ENCODE data around the gene MVB12A.

GRCh38 chr19:17457616-17458015 lies 37.8 kb downstream of the MVB12A start:
- no peak for TF ChIP-seq CTCF (conservative IDR thresholded peaks at IDR 0.05; ENCODE audit: low read depth, low read length)
- no peak for TF ChIP-seq FOS (IDR thresholded peaks at IDR 0.05; ENCODE audit: low read depth, low read length)
- no peak for TF ChIP-seq MAFK (IDR thresholded peaks at IDR 0.05; ENCODE audit: low read depth, low read length)
- no peak for TF ChIP-seq RCOR1 (IDR thresholded peaks at IDR 0.05; ENCODE audit: insufficient replicate concordance, low read length)
- TF ChIP-seq MAZ (IDR thresholded peaks at IDR 0.05; ENCODE audit: borderline replicate concordance, low read depth, low read length), result no peak
- TF ChIP-seq POLR2A (IDR thresholded peaks at IDR 0.05; ENCODE audit: low read depth, low read length), result no peak
- no peak for TF ChIP-seq RAD21 (IDR thresholded peaks at IDR 0.05; ENCODE audit: low read length)
- no peak for TF ChIP-seq RFX5 (IDR thresholded peaks at IDR 0.05; ENCODE audit: low read depth, low read length)
- TF ChIP-seq SMC3 (IDR thresholded peaks at IDR 0.05; ENCODE audit: low read depth, low read length), result no peak
- TF ChIP-seq CEBPB (IDR thresholded peaks at IDR 0.05; ENCODE audit: low read depth, low read length), result no peak
- TF ChIP-seq USF2 (IDR thresholded peaks at IDR 0.05; ENCODE audit: low read depth, low read length), result no peak
